Common myeloid progenitor, CD34-positive (primary cell): ENCODE results near the gene GATA1.

ENCODE experiments used
- CTCF ChIA-PET: fragments of 350-600 bp; sonication (Branson Sonifier 250); formaldehyde crosslinking; loops from one replicate; lab custom pipeline; 2021; ENCODE audit warnings: antibody characterized with exemption; lab: Charles Lee
- POLR2A ChIA-PET: fragments of 350-600 bp; sonication (Branson Sonifier 250); formaldehyde crosslinking; loops from one replicate; lab custom pipeline; 2021; ENCODE audit warnings: antibody characterized with exemption; lab: Charles Lee
- DNase-seq, 3 donors: peaks; one replicate each; pipeline versions ENCODE4 v3.0.0 to v3.0.0-alpha.2; 2013
- H3K27ac ChIP-seq, 2 experiments: 1 replicate in 1 of 2; 2 replicates in 1 of 2; pipeline ENCODE4 v1.7.0; 2013; ENCODE audit warnings: inconsistent platforms in 2 of 2, low read length in 2 of 2, mild to moderate bottlenecking in 2 of 2, low read depth in 1 of 2, moderate library complexity in 1 of 2; ENCODE audit not compliant: severe bottlenecking in 2 of 2, insufficient read depth in 1 of 2, poor library complexity in 1 of 2
- H3K27me3 ChIP-seq, 5 experiments: replicated peaks in 2 of 5; 1 replicate in 3 of 5; 2 replicates in 2 of 5; pipeline versions ENCODE4 v1.6.1 to v1.7.0; 2013; ENCODE audit warnings: low read length in 4 of 5, mild to moderate bottlenecking in 2 of 5, moderate library complexity in 2 of 5, inconsistent platforms in 1 of 5; ENCODE audit not compliant: insufficient read depth in 5 of 5, control insufficient read depth in 4 of 5
- H3K36me3 ChIP-seq, 4 experiments: 1 replicate in 2 of 4; 2 replicates in 2 of 4; pipeline versions ENCODE4 v1.6.1 to v1.7.0; 2013; ENCODE audit warnings: low read length in 3 of 4, control low read depth in 1 of 4, mild to moderate bottlenecking in 1 of 4; ENCODE audit not compliant: control insufficient read depth in 4 of 4, insufficient read depth in 4 of 4
- H3K4me1 ChIP-seq, 4 experiments: 1 replicate in 3 of 4; 2 replicates in 1 of 4; pipeline versions ENCODE4 v1.6.1 to v1.7.1; 2013; ENCODE audit warnings: low read length in 3 of 4, mild to moderate bottlenecking in 3 of 4, control low read depth in 1 of 4, inconsistent platforms in 1 of 4, moderate library complexity in 1 of 4; ENCODE audit not compliant: control insufficient read depth in 4 of 4, insufficient read depth in 4 of 4; ENCODE audit errors: control extremely low read depth in 1 of 4
- H3K4me3 ChIP-seq, 7 experiments: 1 replicate in 4 of 7; 2 replicates in 3 of 7; pipeline versions ENCODE4 v1.5.1 to v1.7.0; 2013; ENCODE audit warnings: mild to moderate bottlenecking in 7 of 7, low read length in 6 of 7, moderate library complexity in 6 of 7, inconsistent platforms in 2 of 7, low read depth in 2 of 7, control low read depth in 1 of 7; ENCODE audit not compliant: insufficient read depth in 4 of 7, control insufficient read depth in 1 of 7; ENCODE audit errors: extremely low read depth in 1 of 7
- H3K9me3 ChIP-seq, 5 experiments: 1 replicate in 4 of 5; 2 replicates in 1 of 5; pipeline versions ENCODE4 v1.6.1 to v1.7.1; 2013; ENCODE audit warnings: low read length in 4 of 5, mild to moderate bottlenecking in 2 of 5, inconsistent platforms in 1 of 5, low read depth in 1 of 5, moderate library complexity in 1 of 5; ENCODE audit not compliant: control insufficient read depth in 4 of 5, insufficient read depth in 2 of 5; ENCODE audit errors: control extremely low read depth in 1 of 5
- WGBS: methylation state at CpG from one replicate; pipeline ENCODE4 v1.1.5; 2013; ENCODE audit not compliant: insufficient coverage; 5-methylcytosine and 5-hydroxymethylcytosine counted together

GATA1 gene

GRCh38 chrX:48806081-48806480 lies 19.7 kb downstream of the GATA1 start:
- Histone ChIP-seq H3K4me3 (no peak overlapping the region), H3K4me1 (peaks cover 2 to 9% (median 7%) of the 10 kb centered on the region in 4 experiments), H3K27me3 (peaks cover 0 to 8% (median 0%) of the 10 kb centered on the region in 5 experiments), H3K9me3 (peaks cover 0 to 5% (median 0%) of the 10 kb centered on the region in 5 experiments), H3K36me3 (peaks cover 0 to 20% (median 11%) of the 10 kb centered on the region in 4 experiments), H3K27ac (no peak overlapping the region)
- ChIA-PET CTCF (no interaction called here), POLR2A (no interaction called here)
- 88% methylated on average over 3 of the region's 4 CpGs for WGBS
- no peak for DNase-seq

GRCh38 chrX:48813644-48814043 lies 27.3 kb downstream of the GATA1 start:
- Histone ChIP-seq H3K9me3 (no peaks in the 10 kb centered on the region), H3K4me1 (peaks cover 0 to 3% (median 0%) of the 10 kb centered on the region in 4 experiments), H3K27ac (no peak overlapping the region), H3K27me3 (no peaks in the 10 kb centered on the region), H3K4me3 (no peak overlapping the region), H3K36me3 (peaks cover 0 to 35% (median 19%) of the 10 kb centered on the region in 4 experiments)
- CTCF ChIA-PET: no interaction called here
- POLR2A ChIA-PET: no interaction called here
- DNase-seq: no peak
- WGBS: 91% methylated on average over 7 of the region's 8 CpGs

GRCh38 chrX:48814722-48815121 lies 28.3 kb downstream of the GATA1 start:
- no peak for DNase-seq
- Histone ChIP-seq H3K4me1 (peaks cover 0 to 3% (median 0%) of the 10 kb centered on the region in 4 experiments), H3K27me3 (no peaks in the 10 kb centered on the region), H3K9me3 (no peaks in the 10 kb centered on the region), H3K36me3 (peaks cover 0 to 40% (median 21%) of the 10 kb centered on the region in 4 experiments), H3K27ac (no peak overlapping the region), H3K4me3 (no peak overlapping the region)
- 95% methylated on average over 6 of the region's 8 CpGs for WGBS
- ChIA-PET CTCF (no interaction called here), POLR2A (no interaction called here)

DNA sequence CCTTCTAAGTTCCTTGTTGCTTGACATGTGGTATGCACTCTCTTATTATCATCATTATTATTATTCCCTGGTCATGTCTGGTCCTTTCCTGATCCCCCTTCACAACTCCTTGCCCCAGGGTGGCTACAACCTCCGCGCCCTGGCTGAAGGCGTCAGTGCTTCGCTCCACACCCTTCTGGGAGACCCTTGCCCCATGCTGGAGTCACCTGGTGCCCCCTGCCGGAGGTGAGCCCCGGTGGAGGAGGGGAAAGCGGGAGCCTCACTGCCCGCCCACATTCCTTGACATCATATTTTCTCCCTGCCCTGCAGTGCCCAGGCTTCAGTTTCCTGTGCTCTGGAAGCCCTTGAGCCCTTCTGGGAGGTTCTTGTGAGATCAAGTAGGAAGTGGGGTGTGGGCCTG lies 28.9 kb downstream of the GATA1 start:
- H3K36me3 ChIP-seq: peaks cover 0 to 45% (median 23%) of the 10 kb centered on the region in 4 experiments
- H3K4me1 ChIP-seq: peaks cover 0 to 3% (median 0%) of the 10 kb centered on the region in 4 experiments
- no peaks in the 10 kb centered on the region for H3K27me3 ChIP-seq
- WGBS: 96% methylated on average over 4 of the region's 8 CpGs
- DNase-seq: no peak
- H3K4me3 ChIP-seq: no peak overlapping the region
- ChIA-PET POLR2A (no interaction called here), CTCF (no interaction called here)
- H3K9me3 ChIP-seq: no peaks in the 10 kb centered on the region
- no peak overlapping the region for H3K27ac ChIP-seq

DNA sequence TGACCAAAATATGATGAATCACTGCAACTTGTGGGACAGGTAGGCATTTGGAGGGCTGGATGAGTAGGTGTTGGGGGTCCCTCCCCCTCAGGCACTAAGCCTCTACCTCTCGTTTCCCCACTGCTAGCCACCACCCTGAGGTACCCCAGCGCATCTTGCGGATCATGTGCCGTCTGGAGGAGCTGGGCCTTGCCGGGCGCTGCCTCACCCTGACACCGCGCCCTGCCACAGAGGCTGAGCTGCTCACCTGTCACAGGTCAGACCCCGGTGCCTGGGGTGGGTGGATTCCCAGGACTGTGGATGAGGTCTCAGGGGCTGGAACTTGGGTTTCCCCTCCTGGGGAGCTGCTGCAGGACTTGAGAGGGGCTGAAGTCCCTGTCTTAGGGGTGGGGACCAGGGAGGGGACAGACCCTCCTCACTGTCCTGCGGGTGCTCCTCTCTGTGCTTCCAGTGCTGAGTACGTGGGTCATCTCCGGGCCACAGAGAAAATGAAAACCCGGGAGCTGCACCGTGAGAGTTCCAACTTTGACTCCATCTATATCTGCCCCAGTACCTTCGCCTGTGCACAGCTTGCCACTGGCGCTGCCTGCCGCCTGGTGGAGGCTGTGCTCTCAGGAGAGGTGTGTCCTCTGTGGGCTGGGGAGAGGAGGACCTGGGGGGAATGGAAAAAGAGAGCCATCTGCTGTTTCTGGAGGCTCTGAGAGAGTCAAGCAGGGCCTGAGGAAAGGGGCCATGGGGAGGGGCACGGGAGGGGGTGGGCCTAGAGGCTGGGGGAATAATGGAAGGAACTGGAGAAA lies 29.8 kb downstream of the GATA1 start:
- CTCF ChIA-PET: interaction anchor here (1.2 kb wide), 1 partner anchor 10 kb away, joined by 3 read pairs; the partner anchor contains the start of gene ERAS
- DNase-seq: no peak
- H3K27me3 ChIP-seq: no peaks in the 10 kb centered on the region
- POLR2A ChIA-PET: no interaction called here
- H3K27ac ChIP-seq: no peak overlapping the region
- no peaks in the 10 kb centered on the region for H3K9me3 ChIP-seq
- H3K4me1 ChIP-seq: peaks cover 0 to 3% (median 0%) of the 10 kb centered on the region in 4 experiments
- H3K36me3 ChIP-seq: peaks cover 0 to 50% (median 23%) of the 10 kb centered on the region in 4 experiments
- no peak overlapping the region for H3K4me3 ChIP-seq
- WGBS: 89% methylated on average over 10 of the region's 18 CpGs

- Histone ChIP-seq H3K27me3 (no peaks in the 10 kb centered on the region), H3K4me1 (peaks cover 0 to 3% (median 0%) of the 10 kb centered on the region in 4 experiments), H3K36me3 (peaks cover 2 to 61% (median 26%) of the 10 kb centered on the region in 4 experiments), H3K27ac (no peak overlapping the region), H3K9me3 (no peaks in the 10 kb centered on the region), H3K4me3 (no peak overlapping the region)
- DNase-seq: no peak
- CTCF ChIA-PET: no interaction called here
- POLR2A ChIA-PET: no interaction called here
- 95% methylated on average over 16 of the region's 16 CpGs for WGBS
These were observed 31.7 kb downstream of the GATA1 start for GRCh38 chrX:48818098-48818497.

GRCh38 chrX:48818866-48819265 lies 32.5 kb downstream of the GATA1 start:
- ChIA-PET CTCF (interaction anchor here (0.6 kb wide), 1 partner anchor 234 kb away, joined by 4 read pairs; no protein-coding TSS in a partner anchor), POLR2A (no interaction called here)
- 90% methylated on average over 4 of the region's 4 CpGs for WGBS
- H3K27ac ChIP-seq: no peak overlapping the region
- peaks cover 2 to 68% (median 31%) of the 10 kb centered on the region in 4 experiments for H3K36me3 ChIP-seq
- no peaks in the 10 kb centered on the region for H3K27me3 ChIP-seq
- peaks cover 0 to 2% (median 0%) of the 10 kb centered on the region in 4 experiments for H3K4me1 ChIP-seq
- no peak overlapping the region for H3K4me3 ChIP-seq
- no peaks in the 10 kb centered on the region for H3K9me3 ChIP-seq
- no peak for DNase-seq
